AG04450 (cell line): ENCODE data around the gene KRT33A. TPM values are rescaled to one million over a fixed set of nuclear protein-coding genes. Genes with fewer than 3 reads are reported as not detected.

Experiments used
- CTCF ChIA-PET: fragments of 300-600, 350-600 bp; formaldehyde crosslinking; extraction: SDS; loops from one replicate; lab custom pipeline; 2022; ENCODE audit warnings: antibody characterized with exemption, inconsistent platforms; lab: Charles Lee
- POLR2A ChIA-PET: fragments of 350-600 bp; formaldehyde crosslinking; extraction: SDS; loops from one replicate; lab custom pipeline; 2021; ENCODE audit warnings: antibody characterized with exemption, inconsistent platforms; lab: Yijun Ruan, JAX
- DNase-seq: peaks from one replicate; pipeline ENCODE4 v3.0.0-alpha.2; 2011; ENCODE audit warnings: low read depth, low spot score
- H3K27ac ChIP-seq: one replicate; pipeline ENCODE4 v1.5.1; 2012; ENCODE audit warnings: low read depth, low read length, control low read depth
- H3K27me3 ChIP-seq: one replicate; pipeline ENCODE4 v1.6.0; 2012; ENCODE audit warnings: low read length; ENCODE audit not compliant: control insufficient read depth, insufficient read depth
- H3K4me3 ChIP-seq: 2 replicates; pipeline ENCODE4 v1.5.1; 2011; ENCODE audit warnings: mild to moderate bottlenecking, low read depth, low read length, control low read depth
- H3K9me3 ChIP-seq: 2 replicates; pipeline ENCODE4 v1.5.1; 2012; ENCODE audit warnings: low read length; ENCODE audit not compliant: control insufficient read depth, insufficient read depth
- polyA plus RNA-seq: library from polyadenylated mRNA; depleted of rRNA; stranded (reverse); fragments of >200 nt; gene quantifications from 2 replicates; pipeline ENCODE4 v1.2.3, GENCODE V29; 2011
- TF ChIP-seq, protein P1 (sequence below): IDR thresholded peaks from 2 replicates; pipeline ENCODE4 v1.5.1; 2011; ENCODE audit warnings: low read depth, low read length, control low read depth, inconsistent platforms

The KRT33A gene
- polyA plus RNA-seq, 1 experiment = not detected

- Histone ChIP-seq H3K4me3 (no peak overlapping the region), H3K27me3 (no peaks in the 10 kb centered on the region), H3K9me3 (peaks cover 3% of the 10 kb centered on the region), H3K27ac (no peak overlapping the region)
- TF ChIP-seq, protein P1, sequence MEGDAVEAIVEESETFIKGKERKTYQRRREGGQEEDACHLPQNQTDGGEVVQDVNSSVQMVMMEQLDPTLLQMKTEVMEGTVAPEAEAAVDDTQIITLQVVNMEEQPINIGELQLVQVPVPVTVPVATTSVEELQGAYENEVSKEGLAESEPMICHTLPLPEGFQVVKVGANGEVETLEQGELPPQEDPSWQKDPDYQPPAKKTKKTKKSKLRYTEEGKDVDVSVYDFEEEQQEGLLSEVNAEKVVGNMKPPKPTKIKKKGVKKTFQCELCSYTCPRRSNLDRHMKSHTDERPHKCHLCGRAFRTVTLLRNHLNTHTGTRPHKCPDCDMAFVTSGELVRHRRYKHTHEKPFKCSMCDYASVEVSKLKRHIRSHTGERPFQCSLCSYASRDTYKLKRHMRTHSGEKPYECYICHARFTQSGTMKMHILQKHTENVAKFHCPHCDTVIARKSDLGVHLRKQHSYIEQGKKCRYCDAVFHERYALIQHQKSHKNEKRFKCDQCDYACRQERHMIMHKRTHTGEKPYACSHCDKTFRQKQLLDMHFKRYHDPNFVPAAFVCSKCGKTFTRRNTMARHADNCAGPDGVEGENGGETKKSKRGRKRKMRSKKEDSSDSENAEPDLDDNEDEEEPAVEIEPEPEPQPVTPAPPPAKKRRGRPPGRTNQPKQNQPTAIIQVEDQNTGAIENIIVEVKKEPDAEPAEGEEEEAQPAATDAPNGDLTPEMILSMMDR = no peak
- ChIA-PET POLR2A (no interaction called here), CTCF (interaction anchor here (0.5 to 3.7 kb wide), 45 partner anchors 8 to 778 kb away, joined by 3 to 42 read pairs (median 4); partner anchors contain the start of genes KRT19, KRT34 and KRTAP29-1)
- no peak for DNase-seq
Observed at GRCh38 chr17:41322903-41323895, 27.4 kb downstream of the KRT33A start.

DNA sequence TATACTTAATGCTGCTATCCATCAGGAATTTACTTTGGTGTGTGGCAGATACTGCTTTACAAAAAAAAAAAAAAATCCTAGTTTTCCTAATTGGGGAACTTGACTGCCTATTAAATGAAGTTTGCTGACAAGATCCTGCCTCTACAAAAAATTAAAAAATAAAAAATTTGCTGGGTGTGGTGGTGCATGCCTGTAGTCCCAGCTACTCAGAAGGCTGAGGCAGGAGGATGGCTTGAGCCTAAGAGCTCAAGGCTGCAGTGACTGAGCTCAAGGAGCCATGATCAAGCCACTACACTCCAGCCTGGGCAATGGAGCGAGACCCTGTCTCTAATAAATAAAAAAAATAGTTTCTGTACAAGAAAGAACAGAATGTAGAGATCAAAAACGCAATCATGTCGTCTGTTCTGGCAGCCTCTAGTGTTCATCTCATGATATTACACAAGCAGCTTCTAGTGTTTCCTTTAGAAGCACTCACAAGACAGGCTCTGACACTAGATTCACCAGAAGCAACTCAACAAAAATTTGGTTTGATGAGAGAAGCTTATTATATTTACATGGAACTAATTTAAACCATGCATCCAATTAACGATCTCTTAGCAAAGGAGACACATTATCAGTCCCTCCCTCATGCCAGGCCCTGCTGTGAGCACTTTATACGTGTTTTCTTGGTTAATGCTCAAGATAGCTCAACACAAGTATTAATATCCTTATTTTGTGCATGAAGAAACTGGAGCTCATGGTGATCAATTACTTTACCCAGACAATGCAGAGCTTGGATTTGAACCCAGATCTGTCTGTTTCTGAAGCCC is 28.3 kb downstream of the KRT33A start:
- peak; percentile 42 for DNase-seq
- Histone ChIP-seq H3K27ac (no peak overlapping the region), H3K9me3 (peaks cover 3% of the 10 kb centered on the region), H3K27me3 (no peaks in the 10 kb centered on the region), H3K4me3 (no peak overlapping the region)
- ChIA-PET CTCF (interaction anchor here (0.5 to 3.7 kb wide), 53 partner anchors 9 to 777 kb away, joined by 3 to 42 read pairs (median 4); partner anchors contain the start of genes KRT19, KRT34, KRTAP29-1 and KRTAP9-1), POLR2A (no interaction called here)
- TF ChIP-seq, protein P1 = peak; percentile 96

DNA sequence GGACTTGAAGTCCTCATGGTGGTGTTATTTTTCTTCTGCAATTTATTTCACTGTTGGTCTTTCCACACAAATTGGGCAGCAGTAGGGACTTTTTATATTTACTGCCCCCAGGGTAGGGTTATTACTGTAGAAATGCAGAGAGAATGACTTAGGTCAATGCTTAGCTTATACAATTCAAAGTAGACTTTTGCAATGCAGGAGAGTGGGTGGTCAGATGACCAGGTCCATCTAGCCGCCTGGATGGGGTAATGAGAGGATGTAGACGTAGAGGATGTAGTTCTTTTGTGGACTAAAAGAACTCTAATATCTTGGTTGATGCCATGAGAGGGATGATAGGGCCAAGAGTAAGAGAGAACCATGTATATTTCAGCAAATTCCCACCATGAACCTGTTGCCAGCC is 32.4 kb downstream of the KRT33A start:
- Histone ChIP-seq H3K9me3 (peaks cover 6% of the 10 kb centered on the region), H3K27ac (no peak overlapping the region), H3K4me3 (no peak overlapping the region), H3K27me3 (no peaks in the 10 kb centered on the region)
- no peak for DNase-seq
- CTCF ChIA-PET = interaction anchor here (1.0 kb wide), 1 partner anchor 10 kb away, joined by 3 read pairs; no protein-coding TSS in a partner anchor
- TF ChIP-seq, protein P1 = no peak
- POLR2A ChIA-PET = no interaction called here

DNA sequence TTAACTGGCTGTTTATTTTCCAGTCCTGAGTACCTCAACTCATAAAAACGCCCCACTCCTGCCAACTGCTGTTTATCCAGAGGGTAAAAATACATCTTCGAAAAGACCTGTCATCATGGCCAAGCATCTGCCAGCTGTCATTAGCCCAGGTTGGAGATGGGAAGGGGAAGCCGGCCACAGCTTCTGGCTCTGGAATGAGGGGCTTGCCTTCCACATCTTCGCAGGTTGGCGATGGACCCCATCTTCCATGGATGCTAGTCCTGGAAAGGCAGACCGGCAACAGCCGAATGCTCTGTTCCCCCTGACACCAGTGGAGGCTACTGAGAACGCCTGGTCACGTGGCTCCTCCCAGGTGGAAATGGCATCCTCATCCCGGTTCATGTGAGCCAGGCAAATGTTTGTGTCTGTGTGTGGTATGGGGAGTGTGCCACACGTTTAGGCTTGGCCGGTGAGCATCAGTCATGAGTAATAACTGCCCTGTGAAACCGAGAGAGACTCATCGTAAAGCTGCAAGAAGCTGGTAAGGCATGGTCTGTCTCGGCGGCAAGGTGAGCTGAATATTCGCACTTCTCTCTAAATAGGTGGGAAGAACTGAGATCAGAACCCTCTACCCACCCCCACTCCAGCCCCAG is 34.7 kb downstream of the KRT33A start:
- Histone ChIP-seq H3K27ac (no peak overlapping the region), H3K4me3 (no peak overlapping the region), H3K9me3 (peaks cover 6% of the 10 kb centered on the region), H3K27me3 (no peaks in the 10 kb centered on the region)
- POLR2A ChIA-PET = no interaction called here
- TF ChIP-seq, protein P1 = no peak
- no peak for DNase-seq
- CTCF ChIA-PET = interaction anchor here (1.4 kb wide), 1 partner anchor 14 kb away, joined by 3 read pairs; no protein-coding TSS in a partner anchor
